RPMI8226 (cell line): Measurements from ENCODE around the gene SLC38A5.
"Not testable (repeated sequence)": the region's sequence is repeated elsewhere in the genome, so short reads cannot be mapped to it uniquely, and the experiment has no call there.

Experiments
- DNase-seq: peaks from one replicate; pipeline ENCODE4 v3.0.0-alpha.2; 2015

The SLC38A5 gene

DNA sequence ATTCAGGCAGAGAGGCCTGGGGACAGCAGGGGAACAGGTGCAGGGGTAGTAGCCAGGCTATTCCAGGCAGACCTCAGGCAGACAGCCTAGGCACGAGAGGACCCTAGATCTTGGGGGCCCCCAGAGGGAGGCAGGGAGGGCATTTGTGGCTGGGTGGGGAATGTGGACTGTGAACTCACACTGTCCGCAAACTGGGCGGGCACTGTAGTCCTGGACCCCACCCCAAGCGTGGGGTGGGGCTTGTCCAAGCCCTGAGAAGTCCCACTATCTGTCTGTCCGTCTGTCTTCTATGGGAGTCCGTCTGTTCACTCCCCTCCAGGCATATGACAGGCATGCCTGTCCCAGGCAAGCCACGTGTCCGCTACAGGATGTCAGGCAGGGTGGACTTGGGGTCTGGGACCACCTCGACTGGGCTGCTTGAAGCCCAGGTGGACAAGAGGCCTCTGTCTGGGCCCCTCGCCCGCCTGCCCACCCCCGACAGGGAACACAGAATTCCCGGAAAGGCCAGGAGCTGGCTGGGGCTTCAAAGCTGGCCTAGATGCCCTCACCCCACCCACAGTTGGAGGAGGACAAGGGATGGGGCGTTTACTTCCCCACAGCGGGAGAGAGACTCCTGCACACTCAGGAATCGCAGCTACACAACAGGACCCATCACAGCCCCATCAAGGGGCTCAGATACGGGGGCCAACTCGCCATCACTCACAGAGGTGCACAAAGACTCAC lies at the start of gene SLC38A5:
Gene SLC38A5 (minus strand): TSS at position 151 of the 723 bp plus-strand sequence. CDS start 2,336 bp downstream, outside the sequence.
- DNase-seq, result no peak

DNA sequence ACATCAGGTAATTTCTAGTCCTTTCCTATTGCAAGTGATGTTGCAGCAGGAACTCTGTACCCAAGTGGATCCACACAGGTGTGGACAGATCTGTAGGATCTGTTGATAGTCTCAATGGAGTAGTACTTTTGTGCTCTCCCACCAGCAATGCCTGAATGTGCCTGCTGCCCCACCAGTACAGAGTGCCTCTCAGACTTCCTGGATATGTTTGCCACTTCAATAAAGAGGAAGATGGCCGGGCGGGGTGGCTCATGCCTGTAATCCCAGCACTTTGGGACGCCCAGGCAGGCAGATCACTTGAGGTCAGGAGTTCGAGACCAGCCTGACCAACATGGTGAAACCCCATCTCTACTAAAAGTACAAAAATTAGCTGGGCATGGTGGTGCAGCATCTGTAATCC lies 49.4 kb upstream of the SLC38A5 start:
- DNase-seq, result not testable (repeated sequence)

DNA sequence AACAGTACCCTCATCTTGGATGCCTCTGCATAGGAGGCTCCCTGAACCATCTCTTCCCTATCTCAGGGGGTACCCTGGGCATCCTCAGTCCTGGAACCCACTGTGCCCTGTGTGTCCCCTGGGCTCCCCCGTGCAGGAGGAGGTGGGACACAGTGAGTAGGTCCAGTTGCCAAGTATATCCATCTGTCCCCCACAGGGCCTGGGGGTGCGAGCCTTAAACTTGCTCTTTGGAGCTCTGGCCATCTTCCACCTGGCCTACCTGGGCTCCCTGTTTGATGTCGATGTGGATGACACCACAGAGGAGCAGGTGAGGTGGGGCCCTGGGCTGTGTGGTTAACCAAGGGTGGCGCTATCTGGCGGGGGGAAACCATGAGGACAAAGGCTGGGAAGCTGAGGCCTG lies 46.9 kb upstream of the SLC38A5 start:
- no peak for DNase-seq

DNA sequence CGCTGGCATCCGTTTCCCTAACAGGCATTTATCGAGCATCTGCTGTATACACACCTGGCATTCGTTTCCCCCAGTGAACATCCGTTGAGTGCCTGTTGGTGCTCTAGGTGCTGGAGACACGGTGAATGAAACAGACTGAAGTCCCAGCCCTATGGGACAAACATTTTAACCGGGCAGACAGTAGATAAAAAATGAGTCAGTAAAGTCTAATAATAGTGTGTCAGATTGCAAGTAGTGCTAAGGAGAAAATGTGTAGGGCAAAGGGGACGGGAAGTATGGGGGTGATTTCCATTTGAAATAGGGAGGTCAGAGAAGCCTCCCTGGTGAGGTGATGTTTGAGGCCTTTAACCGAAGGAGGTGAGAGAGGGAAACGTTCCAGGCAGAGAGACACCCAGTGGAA lies 46.2 kb upstream of the SLC38A5 start:
- no peak for DNase-seq

DNA sequence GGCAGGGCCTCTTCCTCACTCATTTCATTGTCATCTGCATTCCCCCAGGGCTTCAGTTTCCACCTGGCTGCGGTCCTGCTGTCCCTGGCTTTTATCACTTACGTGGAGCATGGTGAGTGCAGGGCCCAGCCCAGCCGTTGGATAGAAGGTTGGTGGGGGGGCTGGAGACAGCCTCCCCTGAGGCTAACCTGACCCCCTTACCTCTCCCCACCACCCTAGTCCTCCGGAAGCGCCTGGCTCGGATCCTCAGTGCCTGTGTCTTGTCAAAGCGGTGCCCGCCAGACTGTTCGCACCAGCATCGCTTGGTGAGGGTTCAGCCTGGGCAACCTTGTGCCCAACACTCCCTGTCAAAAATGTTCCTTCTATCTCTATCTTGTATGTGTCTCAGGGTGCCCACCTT lies 45.8 kb upstream of the SLC38A5 start:
- DNase-seq, result no peak

DNA sequence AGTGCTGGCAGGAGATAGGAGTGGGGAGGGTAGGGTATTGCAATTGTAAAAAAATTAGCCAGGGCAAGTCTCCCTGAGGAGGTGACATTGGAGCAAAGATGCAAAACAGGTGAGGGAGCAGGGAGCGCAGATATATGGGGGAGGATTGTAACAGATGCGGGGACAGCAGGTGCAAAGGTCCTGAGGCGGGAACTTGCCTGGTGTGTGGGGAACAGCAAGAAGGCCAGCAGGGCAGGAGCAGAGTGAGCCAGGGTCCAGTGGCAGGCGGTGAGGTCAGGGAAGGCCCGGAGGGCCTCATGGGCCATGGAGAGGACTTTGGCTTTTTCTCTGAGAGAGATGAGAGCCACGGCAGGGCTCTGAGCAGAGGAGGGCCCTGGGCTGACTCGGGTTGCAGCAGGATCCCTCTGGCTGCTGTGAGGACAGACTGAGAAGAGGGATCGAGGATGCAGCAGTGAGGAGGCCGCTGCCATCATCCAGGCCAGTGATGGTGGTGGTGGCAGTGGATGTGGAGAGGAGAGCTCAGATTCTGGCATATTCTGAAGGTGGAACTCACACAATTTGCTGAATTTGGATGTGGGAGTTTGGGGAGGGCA lies 44.9 kb upstream of the SLC38A5 start:
- DNase-seq, result no peak

DNA sequence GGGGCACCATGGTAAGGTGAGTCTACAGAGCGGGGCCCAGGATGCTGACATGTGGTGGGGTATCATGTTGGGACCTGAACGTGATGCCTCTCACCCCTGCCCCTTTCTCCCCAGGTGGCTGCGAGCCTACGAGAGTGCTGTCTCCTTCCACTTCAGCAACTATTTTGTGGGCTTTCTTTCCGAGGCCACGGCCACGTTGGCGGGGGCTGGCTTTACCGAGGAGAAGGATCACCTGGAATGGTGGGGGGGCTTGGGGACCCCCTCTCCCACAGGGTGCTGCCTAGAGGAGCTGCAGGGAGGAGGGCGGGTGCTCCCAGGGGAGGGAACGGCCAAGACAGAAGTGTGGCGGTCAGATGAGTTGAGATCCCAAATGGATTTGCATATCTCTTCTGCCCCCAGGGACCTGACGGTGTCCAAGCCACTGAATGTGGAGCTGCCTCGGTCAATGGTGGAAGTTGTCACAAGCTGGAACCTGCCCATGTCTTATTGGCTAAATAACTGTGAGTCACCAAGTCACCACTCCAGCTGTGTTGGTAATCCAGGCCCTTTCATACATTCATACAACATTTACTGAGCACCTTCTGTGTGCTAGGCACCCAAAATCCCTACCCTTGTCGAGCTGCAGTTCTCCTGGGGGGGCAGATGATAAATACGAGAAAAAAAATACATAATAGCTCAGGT lies 44.2 kb upstream of the SLC38A5 start:
- no peak for DNase-seq

DNA sequence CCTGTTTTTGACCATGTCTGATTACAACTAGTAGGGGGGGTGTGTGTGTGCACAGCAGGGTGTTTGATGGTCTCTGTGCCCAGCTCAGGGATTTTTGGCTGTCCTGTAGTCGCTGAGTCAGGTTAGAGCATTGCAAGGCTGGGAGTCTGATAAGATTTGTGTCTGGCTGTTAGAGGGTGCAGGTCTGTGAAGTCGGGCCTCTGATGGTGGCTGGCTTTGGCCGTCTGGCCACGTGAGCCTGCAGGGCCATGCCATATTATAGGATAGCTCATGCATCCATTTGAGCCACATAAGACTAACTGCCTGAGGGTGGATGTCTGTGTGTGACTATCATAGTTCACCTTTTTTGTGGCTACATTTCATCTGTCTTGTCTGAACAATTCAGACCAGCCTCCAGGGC lies 43.6 kb upstream of the SLC38A5 start:
- DNase-seq, result no peak

DNA sequence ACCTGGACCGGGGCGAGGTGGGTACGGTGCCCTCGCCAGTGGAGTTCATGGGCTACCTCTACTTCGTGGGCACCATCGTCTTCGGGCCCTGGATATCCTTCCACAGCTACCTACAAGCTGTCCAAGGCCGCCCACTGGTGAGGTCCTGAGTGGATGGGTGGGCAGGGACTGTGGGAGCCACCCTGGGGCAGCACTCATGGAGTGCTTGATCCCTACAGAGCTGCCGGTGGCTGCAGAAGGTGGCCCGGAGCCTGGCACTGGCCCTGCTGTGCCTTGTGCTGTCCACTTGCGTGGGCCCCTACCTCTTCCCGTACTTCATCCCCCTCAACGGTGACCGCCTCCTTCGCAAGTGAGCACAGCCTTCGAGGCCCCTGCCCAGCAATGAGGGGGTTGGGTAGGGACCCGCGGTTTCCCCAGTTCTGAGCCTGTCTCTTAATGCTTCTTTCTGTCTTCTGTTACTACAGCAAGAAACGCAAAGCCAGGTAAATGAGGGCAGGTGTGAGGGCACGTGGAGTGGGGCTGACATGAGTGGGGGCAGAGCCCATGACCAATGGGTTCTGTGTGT lies 42.4 kb upstream of the SLC38A5 start:
- DNase-seq, result no peak

DNA sequence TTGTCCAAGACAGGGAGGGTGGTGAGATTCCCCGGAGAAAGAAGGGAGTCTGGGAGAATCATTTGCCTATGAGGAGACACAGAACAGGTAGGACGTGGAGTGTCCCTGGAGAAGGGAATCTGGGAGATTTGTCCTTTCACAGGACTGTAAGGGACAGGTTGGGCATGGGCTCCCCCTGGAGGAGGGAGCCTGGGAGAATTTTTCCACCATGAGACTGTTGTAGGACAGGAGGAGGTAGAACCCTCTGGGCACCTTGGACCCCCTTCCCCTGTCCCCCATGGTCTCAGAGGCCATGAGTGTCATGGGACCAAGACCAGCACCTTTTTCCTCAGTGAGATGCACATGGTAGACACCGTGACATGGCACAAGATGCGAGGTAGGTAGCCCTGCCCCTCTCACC lies 41.5 kb upstream of the SLC38A5 start:
- no peak for DNase-seq

DNA sequence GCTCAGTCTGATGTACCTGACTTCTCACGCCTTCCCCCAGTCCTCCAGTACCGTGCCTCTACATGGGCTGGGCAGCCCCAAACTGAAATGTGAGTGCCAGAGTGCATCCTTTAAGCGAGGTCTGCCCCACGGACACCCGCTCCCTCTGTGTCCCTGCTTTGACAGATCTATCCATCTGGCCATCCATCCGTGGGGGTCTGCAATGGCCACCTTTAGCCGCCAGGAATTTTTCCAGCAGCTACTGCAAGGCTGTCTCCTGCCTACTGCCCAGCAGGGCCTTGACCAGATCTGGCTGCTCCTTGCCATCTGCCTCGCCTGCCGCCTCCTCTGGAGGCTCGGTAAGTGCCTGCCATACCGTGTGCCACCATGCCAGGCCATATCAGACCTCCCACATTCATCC lies 39.6 kb upstream of the SLC38A5 start:
- DNase-seq, result no peak

DNA sequence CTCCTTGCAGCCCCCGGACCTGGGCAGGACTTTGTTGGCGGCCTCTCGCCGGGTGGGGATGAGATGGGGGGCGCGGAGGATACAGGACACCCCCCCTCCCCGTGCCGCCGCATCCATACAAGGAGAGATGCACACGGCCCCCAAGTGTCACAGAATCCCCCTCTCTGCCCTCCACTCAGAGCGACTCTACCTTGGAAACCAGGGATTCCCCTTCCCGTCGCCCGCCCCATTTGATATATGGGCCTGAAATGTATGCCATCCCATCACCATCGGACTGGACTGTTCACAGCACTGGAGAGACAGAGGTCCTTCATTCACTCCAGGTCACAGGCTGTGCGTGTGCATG lies 39.2 kb upstream of the SLC38A5 start:
- DNase-seq, result no peak

DNA sequence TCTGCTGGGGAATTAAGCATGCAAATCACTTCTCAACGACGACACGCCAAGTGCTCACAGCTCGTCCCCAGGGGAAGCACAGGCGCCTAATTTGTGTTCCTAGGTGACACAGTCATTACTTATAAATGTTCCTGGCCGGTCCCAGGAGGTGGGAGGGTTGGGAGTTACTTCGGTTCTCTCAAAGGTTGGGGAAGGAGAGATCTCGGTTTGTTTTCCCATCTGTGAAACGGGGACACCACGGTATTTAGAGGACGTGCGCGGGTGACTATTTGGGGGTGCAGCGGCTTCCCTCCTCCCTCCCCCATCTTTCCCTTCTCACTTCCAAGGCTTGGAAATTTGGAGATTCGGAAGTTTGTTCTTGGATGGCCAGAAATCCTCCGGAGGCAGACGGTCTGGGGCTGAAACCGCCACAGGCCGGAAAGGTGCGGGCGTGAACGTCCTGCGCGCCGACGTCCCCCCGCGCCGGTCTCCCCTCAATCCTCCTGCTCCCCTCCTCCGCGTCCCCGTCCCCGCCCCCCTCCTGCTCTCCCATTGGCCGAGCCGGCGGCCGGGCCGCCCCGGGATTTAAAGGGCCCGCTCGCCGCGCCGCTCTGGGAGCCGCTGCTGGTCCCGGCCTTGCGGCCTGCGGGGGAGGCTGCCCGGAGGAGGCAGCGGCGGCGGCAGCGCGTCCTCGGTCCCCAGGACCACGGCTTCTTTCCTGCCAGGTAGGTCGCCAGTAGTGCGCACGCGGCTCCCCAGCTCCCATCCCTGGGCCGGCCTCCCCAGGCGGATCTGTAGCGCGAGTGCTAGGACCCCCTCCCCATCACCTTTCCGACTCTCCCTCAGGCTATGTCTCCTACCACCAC lies 38.6 kb upstream of the SLC38A5 start, which contains the start of gene PORCN:
Gene PORCN (plus strand): TSS at position 593 of the 845 bp plus-strand sequence. CDS start 829 bp downstream, outside the sequence.
- DNase-seq, result peak; percentile 88

DNA sequence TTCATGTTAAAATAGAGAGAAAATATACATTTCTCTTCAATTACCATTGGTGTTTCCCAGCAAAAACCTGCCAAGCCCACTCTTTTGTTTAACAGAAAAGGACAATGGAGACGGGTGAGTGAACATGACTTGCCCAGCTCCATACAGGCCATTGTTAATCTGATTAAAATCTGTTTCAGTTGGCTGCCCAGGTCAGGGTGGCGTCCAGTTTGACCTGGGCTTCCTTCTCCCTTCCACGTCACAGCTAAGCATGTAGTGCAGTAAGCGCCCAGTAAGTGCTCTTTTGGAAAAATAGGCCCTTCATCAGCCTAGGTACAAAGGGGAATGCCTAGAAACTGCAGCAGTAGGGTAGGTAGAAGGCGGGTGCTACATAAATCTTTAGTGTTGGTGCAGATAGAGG lies 37.2 kb upstream of the SLC38A5 start:
- DNase-seq, result no peak

DNA sequence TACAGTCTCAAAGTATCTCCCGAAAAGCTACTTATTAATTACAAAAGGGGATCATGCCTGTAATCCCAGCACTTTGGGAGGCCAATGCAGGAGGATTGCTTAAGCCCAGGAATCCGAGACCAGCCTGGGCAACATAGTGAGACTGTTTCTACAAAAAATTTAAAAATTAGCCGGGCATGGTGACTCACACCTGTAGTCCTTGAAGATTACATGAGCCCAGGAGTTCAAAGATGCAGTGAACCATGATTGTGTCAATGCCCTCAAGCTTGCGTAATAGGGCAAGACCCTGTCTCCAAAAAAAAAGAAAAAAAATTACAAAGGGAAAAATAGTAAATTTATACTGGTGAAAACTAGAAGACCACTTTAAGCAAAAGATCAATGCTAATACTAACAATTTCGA lies 35.4 kb upstream of the SLC38A5 start:
- no peak for DNase-seq

DNA sequence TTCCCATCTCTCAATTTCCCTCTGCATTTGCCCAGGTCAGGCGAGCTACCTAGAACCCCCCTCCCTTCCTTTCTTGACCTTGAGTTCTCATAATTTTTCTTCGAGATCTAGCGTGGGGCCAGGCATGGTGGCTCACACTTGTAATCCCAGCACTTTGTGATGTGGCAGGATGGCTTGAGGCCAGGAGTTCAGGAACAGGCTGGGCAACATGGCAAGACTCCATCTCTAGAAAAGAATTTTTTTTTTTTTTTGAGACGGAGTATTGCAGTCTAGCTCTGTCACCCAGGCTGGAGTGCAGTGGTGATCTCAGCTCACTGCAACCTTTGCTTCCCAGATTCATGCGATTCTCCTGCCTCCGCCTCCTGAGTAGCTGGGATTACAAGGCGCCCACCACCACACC lies 34.2 kb upstream of the SLC38A5 start:
- no peak for DNase-seq

DNA sequence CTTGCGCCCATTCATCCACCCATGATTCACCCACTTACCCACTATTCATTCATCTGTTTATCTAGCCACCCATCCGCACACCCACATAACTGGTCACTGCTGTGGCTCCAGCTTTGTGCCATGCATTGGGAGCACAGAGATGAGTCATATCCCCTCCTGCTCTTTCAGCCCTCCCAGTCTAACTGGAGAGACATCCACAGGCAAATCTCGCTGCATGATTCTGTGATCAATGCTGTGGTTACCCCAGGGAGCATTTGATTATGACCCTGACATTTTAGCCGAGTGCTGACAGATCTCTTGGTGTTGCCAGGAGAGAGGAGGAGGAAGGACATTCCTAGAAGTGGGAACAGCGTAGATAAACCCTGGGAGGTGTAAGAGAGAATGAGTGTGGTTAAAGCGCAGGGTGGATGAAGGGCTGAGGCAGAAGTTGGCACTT lies 28.3 kb upstream of the SLC38A5 start:
- DNase-seq, result no peak

DNA sequence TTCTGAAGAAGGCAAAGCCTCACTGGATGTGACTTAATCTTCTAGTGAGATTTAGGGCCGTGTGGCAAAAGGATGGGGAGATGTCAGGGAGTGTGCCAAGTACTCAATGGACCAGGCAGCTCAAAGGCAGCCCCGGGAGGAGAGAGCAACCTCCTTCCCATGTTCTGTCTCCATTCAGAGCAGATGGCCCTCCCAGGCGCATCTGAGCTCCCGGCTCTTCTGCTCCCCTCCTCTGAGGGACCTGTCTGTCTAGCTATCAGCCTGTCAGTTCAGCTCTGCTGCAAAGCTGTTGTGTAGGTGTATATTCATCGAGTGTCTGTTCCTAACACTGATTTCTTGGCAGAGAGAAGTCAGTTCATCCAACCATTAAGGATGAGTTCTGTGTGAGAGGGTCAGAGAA lies 27.8 kb upstream of the SLC38A5 start:
- no peak for DNase-seq

DNA sequence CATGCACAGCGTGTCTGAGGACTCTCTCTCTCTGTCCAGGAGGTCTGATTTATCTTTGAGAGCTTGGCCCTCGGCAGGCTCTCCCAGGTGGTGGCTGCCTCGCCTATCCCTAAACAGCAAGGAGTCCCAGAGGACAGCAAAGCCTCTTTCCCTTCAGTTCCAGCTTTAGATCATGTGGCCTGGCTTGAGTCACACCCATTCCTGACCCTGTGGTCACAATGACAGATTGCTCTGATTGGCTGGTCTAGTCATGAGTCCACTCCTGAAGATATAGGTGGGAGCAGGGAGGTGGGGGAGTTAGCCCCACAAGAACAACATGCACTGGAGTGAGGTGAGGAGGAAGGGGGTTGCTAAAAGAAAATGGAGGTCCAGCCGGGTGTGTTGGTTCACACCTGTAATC lies 26.6 kb upstream of the SLC38A5 start:
- no peak for DNase-seq

DNA sequence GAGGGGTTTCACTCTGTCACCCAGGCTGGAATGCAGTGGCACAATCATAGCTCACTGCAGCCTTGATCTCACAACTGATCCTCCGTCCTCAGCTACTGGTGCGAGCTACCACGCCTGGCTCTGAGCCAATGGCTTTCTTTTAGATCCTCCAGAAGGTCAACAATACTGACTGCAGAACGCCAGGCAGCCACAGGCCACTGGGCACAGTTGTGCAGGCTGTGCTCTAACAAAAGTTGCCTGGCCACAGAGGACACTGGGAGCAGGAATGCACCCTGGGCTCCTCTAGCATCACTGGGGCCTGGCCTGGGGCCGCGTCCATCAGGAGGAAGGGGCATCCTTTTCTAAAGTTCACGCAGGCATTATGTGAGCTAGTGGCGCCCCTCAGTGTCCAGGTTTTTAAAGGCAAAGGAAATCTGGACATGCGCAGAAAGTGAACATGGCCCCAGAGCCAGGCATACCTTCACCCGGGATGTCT lies 23.9 kb upstream of the SLC38A5 start:
- DNase-seq, result peak; percentile 65

DNA sequence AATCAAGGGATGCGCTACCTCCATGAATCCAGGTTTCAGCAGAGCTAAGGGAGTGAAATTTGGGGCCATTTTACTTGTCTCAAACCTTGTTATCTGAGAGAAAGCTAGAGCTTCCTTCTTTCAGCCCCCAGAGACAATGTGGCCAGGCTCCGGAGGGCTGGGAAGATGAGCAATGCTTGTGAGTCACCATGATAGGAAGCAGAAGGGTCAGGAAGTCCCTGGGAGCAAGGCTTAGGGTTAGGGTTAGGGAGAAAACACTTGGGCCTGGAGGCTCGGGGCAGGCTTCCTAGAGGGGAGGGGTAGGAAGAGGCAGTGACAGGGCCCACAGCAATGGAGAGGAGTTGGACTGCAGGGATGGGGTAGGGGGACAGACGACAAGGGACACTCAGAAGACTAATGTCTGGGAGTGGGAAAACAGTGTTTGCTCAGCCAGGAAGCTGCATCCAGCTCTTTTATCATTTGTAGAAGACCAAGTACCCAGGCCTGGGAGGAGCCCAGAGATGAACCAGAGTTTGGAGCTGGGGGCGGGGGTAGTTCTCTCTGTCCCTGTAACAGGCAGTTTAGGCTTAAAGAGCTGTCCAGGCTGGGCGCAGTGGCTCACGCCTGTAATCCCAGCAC lies 22.3 kb upstream of the SLC38A5 start:
- DNase-seq, result no peak

DNA sequence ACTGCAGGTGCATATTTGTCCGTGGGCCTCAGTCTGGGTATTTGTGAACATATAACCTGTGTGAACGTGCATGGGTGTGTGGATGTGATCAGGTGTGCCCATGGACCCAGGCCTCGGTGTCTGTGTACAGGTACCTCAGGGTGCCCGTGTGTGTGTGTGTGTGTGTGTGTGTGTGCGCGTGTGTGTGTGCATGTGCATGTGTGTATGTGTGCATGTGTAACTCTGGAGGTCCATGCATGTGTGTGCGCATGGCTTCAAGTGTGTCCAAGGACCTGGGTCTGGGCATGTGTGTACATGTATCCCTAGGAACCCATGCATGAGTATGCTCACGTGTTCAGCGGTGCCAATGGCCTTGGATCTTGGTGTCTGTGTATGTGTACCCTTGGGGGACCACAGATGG lies 21.7 kb upstream of the SLC38A5 start:
- no peak for DNase-seq
